ENCODE results near the gene ZKSCAN5. TPM values are rescaled to one million over a fixed set of nuclear protein-coding genes. Genes with fewer than 3 reads are reported as not detected.

ZKSCAN5 gene
- total and polyA plus RNA-seq, 2 donors (not counting 1 experiment from before 2014, with no cell fraction given) = 3.1 to 10.9 TPM

- no peak overlapping the region for H3K27ac ChIP-seq (ENCODE audit: low read length in 2 of 2)
- DNase-seq (no peak), ATAC-seq (ENCODE audit: low read depth) (no peak)
- no peak overlapping the region for H3K4me3 ChIP-seq (ENCODE audit: control extremely low read depth in 1 of 5, extremely low read depth in 1 of 5, insufficient read depth in 1 of 5, low read depth in 2 of 5, low read length in 4 of 5)
- ChIA-PET POLR2A (no interaction called here), CTCF (no interaction called here)
- no peaks in the 10 kb centered on the region for H3K27me3 ChIP-seq (replicated peaks in 1 of 4; ENCODE audit: control extremely low read depth in 1 of 4, control insufficient read depth in 3 of 4, insufficient read depth in 4 of 4, low read length in 3 of 4)
- H3K27ac Mint-ChIP-seq = no peak overlapping the region
- no peak overlapping the region for H2AFZ ChIP-seq (ENCODE audit: insufficient read depth, low read depth, low read length, poor library complexity, severe bottlenecking)
- H3K79me2 ChIP-seq (ENCODE audit: control insufficient read depth, insufficient read depth, low read length) = peaks cover 31% of the 10 kb centered on the region
- H3K4me1 ChIP-seq (ENCODE audit: control insufficient read depth in 2 of 2, insufficient read depth in 2 of 2, low read length in 2 of 2) = no peaks in the 10 kb centered on the region
- H4K20me1 ChIP-seq (ENCODE audit: control insufficient read depth, insufficient read depth, low read length, poor library complexity, severe bottlenecking) = peaks cover 29% of the 10 kb centered on the region
- no peak overlapping the region for H3K4me3 Mint-ChIP-seq
- no peaks in the 10 kb centered on the region for H3K4me1 Mint-ChIP-seq
- intact Hi-C loops (cut with micrococcal nuclease) = no loop called here
- no peak overlapping the region for H3K4me2 ChIP-seq (replicated peaks; ENCODE audit: low read depth, low read length, poor library complexity, severe bottlenecking)
- TF ChIP-seq CTCF (IDR thresholded peaks at IDR 0.05) (no peak), EZH2 (IDR thresholded peaks at IDR 0.05; ENCODE audit: borderline replicate concordance, insufficient read depth, low read depth, low read length, poor library complexity, severe bottlenecking) (no peak)
- WGBS (ENCODE audit: insufficient coverage) = 79% methylated on average over 2 of the region's 3 CpGs
- no peak overlapping the region for H3K9ac ChIP-seq (ENCODE audit: low read length)
- H3K27me3 Mint-ChIP-seq = no peaks in the 10 kb centered on the region
- peaks cover 6% of the 10 kb centered on the region for H3K9me3 Mint-ChIP-seq (ENCODE audit: insufficient read depth)
- peaks cover 3 to 43% of the 10 kb centered on the region in 2 experiments for H3K36me3 ChIP-seq (replicated peaks in 1 of 2; ENCODE audit: control extremely low read depth in 1 of 2, control insufficient read depth in 1 of 2, extremely low read depth in 1 of 2, insufficient read depth in 2 of 2, low read length in 1 of 2)
- H3K9me3 ChIP-seq (ENCODE audit: control extremely low read depth in 1 of 3, control insufficient read depth in 2 of 3, insufficient read depth in 1 of 3, low read length in 2 of 3) = peaks cover 0 to 31% (median 12%) of the 10 kb centered on the region in 3 donors
Measured at GRCh38 chr7:99490878-99491277, 13.6 kb upstream of the ZKSCAN5 start.

DNA sequence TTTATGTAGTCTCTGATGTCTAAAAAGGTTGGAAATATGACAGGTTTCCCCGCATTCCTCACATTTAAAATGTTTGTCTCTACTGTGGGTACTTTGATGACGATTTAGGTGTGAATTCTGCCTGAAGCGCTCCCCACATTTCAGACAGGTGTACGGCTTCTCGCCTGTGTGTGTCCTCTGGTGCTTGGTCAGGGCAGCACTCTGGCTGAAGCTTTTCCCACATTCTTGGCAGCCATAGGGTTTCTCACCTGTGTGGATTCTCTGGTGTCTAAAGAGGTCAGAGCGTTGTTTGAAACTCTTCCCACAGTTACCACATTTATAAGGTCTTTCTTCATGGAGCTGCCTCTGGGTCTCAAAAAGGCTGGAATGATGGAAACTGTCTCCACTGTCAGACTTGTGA is 10.6 kb upstream of the ZKSCAN5 start:
- H3K9me3 ChIP-seq (ENCODE audit: control extremely low read depth in 1 of 3, control insufficient read depth in 2 of 3, insufficient read depth in 1 of 3, low read length in 2 of 3) = peaks cover 0 to 31% (median 12%) of the 10 kb centered on the region in 3 donors
- Mint-ChIP-seq H3K4me3 (no peak overlapping the region), H3K9me3 (ENCODE audit: insufficient read depth) (peaks cover 6% of the 10 kb centered on the region), H3K27ac (no peak overlapping the region), H3K4me1 (peaks cover 15% of the 10 kb centered on the region), H3K27me3 (no peaks in the 10 kb centered on the region)
- H3K36me3 ChIP-seq (replicated peaks in 1 of 2; ENCODE audit: control extremely low read depth in 1 of 2, control insufficient read depth in 1 of 2, extremely low read depth in 1 of 2, insufficient read depth in 2 of 2, low read length in 1 of 2) = peaks cover 3 to 53% of the 10 kb centered on the region in 2 experiments
- no peak overlapping the region for H3K4me3 ChIP-seq (ENCODE audit: control extremely low read depth in 1 of 5, extremely low read depth in 1 of 5, insufficient read depth in 1 of 5, low read depth in 2 of 5, low read length in 4 of 5)
- ATAC-seq (ENCODE audit: low read depth) = no peak
- TF ChIP-seq CTCF (IDR thresholded peaks at IDR 0.05) (no peak), EZH2 (IDR thresholded peaks at IDR 0.05; ENCODE audit: borderline replicate concordance, insufficient read depth, low read depth, low read length, poor library complexity, severe bottlenecking) (no peak)
- intact Hi-C loops (cut with micrococcal nuclease) = no loop called here
- H3K4me1 ChIP-seq (ENCODE audit: control insufficient read depth in 2 of 2, insufficient read depth in 2 of 2, low read length in 2 of 2) = peaks cover 15% of the 10 kb centered on the region in 2 donors
- H3K27me3 ChIP-seq (replicated peaks in 1 of 4; ENCODE audit: control extremely low read depth in 1 of 4, control insufficient read depth in 3 of 4, insufficient read depth in 4 of 4, low read length in 3 of 4) = no peaks in the 10 kb centered on the region
- no peak overlapping the region for H3K4me2 ChIP-seq (replicated peaks; ENCODE audit: low read depth, low read length, poor library complexity, severe bottlenecking)
- ChIA-PET CTCF (no interaction called here), POLR2A (no interaction called here)
- WGBS (ENCODE audit: insufficient coverage) = 100% methylated on average over 4 of the region's 6 CpGs
- peaks cover 54% of the 10 kb centered on the region for H4K20me1 ChIP-seq (ENCODE audit: control insufficient read depth, insufficient read depth, low read length, poor library complexity, severe bottlenecking)
- H3K9ac ChIP-seq (ENCODE audit: low read length) = no peak overlapping the region
- H3K79me2 ChIP-seq (ENCODE audit: control insufficient read depth, insufficient read depth, low read length) = peaks cover 56% of the 10 kb centered on the region
- H2AFZ ChIP-seq (ENCODE audit: insufficient read depth, low read depth, low read length, poor library complexity, severe bottlenecking) = no peak overlapping the region
- no peak overlapping the region for H3K27ac ChIP-seq (ENCODE audit: low read length in 2 of 2)
- DNase-seq = no peak

Data from B cell (primary cell).